IMR-90 (cell line): ENCODE measurements around the gene CIAO2A. TPM values are rescaled to one million over a fixed set of nuclear protein-coding genes. Genes with fewer than 3 reads are reported as not detected.

Source experiments
- polyA plus RNA-seq, 3 experiments: library from polyadenylated mRNA; depleted of rRNA; stranded (reverse); fragments of >200 nt; gene quantifications; 2 replicates each; pipeline ENCODE4 v1.2.3, GENCODE V29; 2012; ENCODE audit warnings: low replicate concordance in 1 of 3
- total RNA-seq: library from RNA; depleted of rRNA; stranded (reverse); fragments of >200 nt; gene quantifications from 2 replicates; pipeline ENCODE4 v1.2.3, GENCODE V29; 2012
- TF ChIP-seq, protein P1 (sequence below): conservative IDR thresholded peaks from 2 replicates; pipeline ENCODE4 v1.5.1; 2012; ENCODE audit warnings: mild to moderate bottlenecking, low read depth, low read length, improper control_type of control experiment

The CIAO2A gene
- total and polyA plus RNA-seq, 2 of the 4 experiments (the other 2 are of a cell fraction), result 36.7 to 38.3 TPM

DNA sequence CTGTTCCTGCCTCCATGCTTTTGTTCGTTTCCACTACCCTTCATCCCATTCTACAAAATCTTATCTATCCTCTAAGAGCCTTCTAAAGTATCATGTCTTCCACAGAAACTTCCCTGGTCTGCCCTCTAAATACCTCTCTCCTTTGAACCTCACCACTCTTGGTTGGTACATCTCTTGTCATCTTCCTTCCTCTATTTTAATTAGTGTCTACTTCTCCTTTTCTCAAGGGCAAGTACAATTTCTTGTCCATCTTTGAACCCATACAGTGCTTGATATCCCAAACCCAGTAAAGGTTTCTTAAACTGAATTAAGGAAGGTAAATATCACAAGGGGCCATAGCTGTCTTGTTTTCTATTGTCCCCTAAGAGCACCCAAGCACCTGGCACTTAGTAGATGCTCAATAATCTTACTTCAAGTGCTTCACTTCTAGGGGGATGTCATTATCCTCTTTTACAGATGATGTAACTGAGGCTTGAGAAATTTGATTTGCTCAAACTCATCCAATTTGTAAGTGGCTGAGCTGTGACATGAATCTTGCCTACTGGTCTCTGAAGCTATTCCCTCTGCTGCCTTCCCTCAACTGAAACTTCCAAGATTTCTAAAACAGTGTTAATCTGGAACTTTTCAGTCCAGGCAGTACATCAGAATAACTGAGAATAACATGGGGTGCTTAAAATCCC lies 44.7 kb downstream of the CIAO2A start (continued):
- TF ChIP-seq, protein P1, sequence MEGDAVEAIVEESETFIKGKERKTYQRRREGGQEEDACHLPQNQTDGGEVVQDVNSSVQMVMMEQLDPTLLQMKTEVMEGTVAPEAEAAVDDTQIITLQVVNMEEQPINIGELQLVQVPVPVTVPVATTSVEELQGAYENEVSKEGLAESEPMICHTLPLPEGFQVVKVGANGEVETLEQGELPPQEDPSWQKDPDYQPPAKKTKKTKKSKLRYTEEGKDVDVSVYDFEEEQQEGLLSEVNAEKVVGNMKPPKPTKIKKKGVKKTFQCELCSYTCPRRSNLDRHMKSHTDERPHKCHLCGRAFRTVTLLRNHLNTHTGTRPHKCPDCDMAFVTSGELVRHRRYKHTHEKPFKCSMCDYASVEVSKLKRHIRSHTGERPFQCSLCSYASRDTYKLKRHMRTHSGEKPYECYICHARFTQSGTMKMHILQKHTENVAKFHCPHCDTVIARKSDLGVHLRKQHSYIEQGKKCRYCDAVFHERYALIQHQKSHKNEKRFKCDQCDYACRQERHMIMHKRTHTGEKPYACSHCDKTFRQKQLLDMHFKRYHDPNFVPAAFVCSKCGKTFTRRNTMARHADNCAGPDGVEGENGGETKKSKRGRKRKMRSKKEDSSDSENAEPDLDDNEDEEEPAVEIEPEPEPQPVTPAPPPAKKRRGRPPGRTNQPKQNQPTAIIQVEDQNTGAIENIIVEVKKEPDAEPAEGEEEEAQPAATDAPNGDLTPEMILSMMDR, result no peak
